ENCODE results near the gene PRUNE2. TPM values are rescaled to one million over a fixed set of nuclear protein-coding genes. Genes with fewer than 3 reads are reported as not detected.

The PRUNE2 gene
- total RNA-seq, 3 donors from 2014 or later: 4.6 to 14.7 (median 12.0) TPM

GRCh38 chr9:76586390-76587314 is 319.3 kb downstream of the PRUNE2 start:
- no peak for DNase-seq (ENCODE audit: low spot score in 2 of 2)
- Histone ChIP-seq H3K36me3 (no peaks in the 10 kb centered on the region), H3K27ac (no peak overlapping the region), H3K9me3 (no peaks in the 10 kb centered on the region), H3K27me3 (no peaks in the 10 kb centered on the region), H3K4me3 (no peak overlapping the region), H3K4me1 (no peaks in the 10 kb centered on the region)
- intact Hi-C loops (cut with DNase I; ENCODE audit: low total_unique reads): no loop called here
- TF ChIP-seq POLR2A (IDR thresholded peaks at IDR 0.05): no peak
- TF ChIP-seq POLR2AphosphoS5 (IDR thresholded peaks at IDR 0.05): no peak
- no peak for TF ChIP-seq CTCF (IDR thresholded peaks at IDR 0.05)

- Histone ChIP-seq H3K9me3 (no peaks in the 10 kb centered on the region), H3K36me3 (no peaks in the 10 kb centered on the region), H3K27ac (no peak overlapping the region), H3K27me3 (no peaks in the 10 kb centered on the region), H3K4me1 (no peaks in the 10 kb centered on the region), H3K4me3 (no peak overlapping the region)
- TF ChIP-seq CTCF (IDR thresholded peaks at IDR 0.05) (no peak), POLR2A (IDR thresholded peaks at IDR 0.05) (no peak), POLR2AphosphoS5 (IDR thresholded peaks at IDR 0.05) (no peak)
- DNase-seq (ENCODE audit: low spot score in 2 of 2): no peak
- intact Hi-C loops (cut with DNase I; ENCODE audit: low total_unique reads): no loop called here
Observed at GRCh38 chr9:76585487-76586389, 320.2 kb downstream of the PRUNE2 start.

- Histone ChIP-seq H3K4me1 (no peaks in the 10 kb centered on the region), H3K9me3 (no peaks in the 10 kb centered on the region), H3K4me3 (no peak overlapping the region), H3K27ac (no peak overlapping the region), H3K27me3 (no peaks in the 10 kb centered on the region), H3K36me3 (no peaks in the 10 kb centered on the region)
- TF ChIP-seq POLR2A (IDR thresholded peaks at IDR 0.05) (no peak), POLR2AphosphoS5 (IDR thresholded peaks at IDR 0.05) (no peak), CTCF (IDR thresholded peaks at IDR 0.05) (no peak)
- intact Hi-C loops (cut with DNase I; ENCODE audit: low total_unique reads): no loop called here
- DNase-seq (ENCODE audit: low spot score in 2 of 2): no peak
Observed at GRCh38 chr9:76583256-76583655, 322.7 kb downstream of the PRUNE2 start.

GRCh38 chr9:76581731-76582130 is 324.2 kb downstream of the PRUNE2 start:
- H3K4me1 ChIP-seq: no peaks in the 10 kb centered on the region
- H3K36me3 ChIP-seq: no peaks in the 10 kb centered on the region
- no peak for DNase-seq (ENCODE audit: low spot score in 2 of 2)
- H3K27me3 ChIP-seq: no peaks in the 10 kb centered on the region
- intact Hi-C loops (cut with DNase I; ENCODE audit: low total_unique reads): no loop called here
- TF ChIP-seq CTCF (IDR thresholded peaks at IDR 0.05) (no peak), POLR2A (IDR thresholded peaks at IDR 0.05) (no peak), POLR2AphosphoS5 (IDR thresholded peaks at IDR 0.05) (no peak)
- no peaks in the 10 kb centered on the region for H3K9me3 ChIP-seq
- no peak overlapping the region for H3K27ac ChIP-seq
- no peak overlapping the region for H3K4me3 ChIP-seq

All from breast epithelium (tissue), 4 donors.